ENCODE data around the gene SYNGR1. TPM values are rescaled to one million over a fixed set of nuclear protein-coding genes. Genes with fewer than 3 reads are reported as not detected.

The SYNGR1 gene
- total RNA-seq, 5 donors from 2014 or later (not counting 1 experiment from before 2014, with no cell fraction given) = 1.1 to 4.3 (median 2.7) TPM

GRCh38 chr22:39431216-39431801 lies 81.5 kb downstream of the SYNGR1 start:
- no peak overlapping the region for H3K27ac ChIP-seq (ENCODE audit: low read length)
- H3K36me3 ChIP-seq (ENCODE audit: control insufficient read depth in 2 of 2, extremely low read depth in 1 of 2, insufficient read depth in 1 of 2, low read length in 1 of 2) = peaks cover 20 to 57% of the 10 kb centered on the region in 2 donors
- no peak overlapping the region for H3K4me3 Mint-ChIP-seq

GRCh38 chr22:39431821-39432251 lies 82.0 kb downstream of the SYNGR1 start:
- H3K36me3 ChIP-seq (ENCODE audit: control insufficient read depth in 2 of 2, extremely low read depth in 1 of 2, insufficient read depth in 1 of 2, low read length in 1 of 2) = peaks cover 16 to 51% of the 10 kb centered on the region in 2 donors
- H3K27ac Mint-ChIP-seq = no peak overlapping the region
- CTCF ChIA-PET = no interaction called here

More at GRCh38 chr22:39431216-39431801, 81.5 kb downstream of the SYNGR1 start:
- H3K9me3 Mint-ChIP-seq = no peaks in the 10 kb centered on the region
- CTCF ChIA-PET = no interaction called here
- Histone ChIP-seq H3K4me3 (ENCODE audit: control insufficient read depth in 1 of 2, extremely low read depth in 1 of 2, low read length in 1 of 2) (no peak overlapping the region), H3K4me1 (ENCODE audit: control insufficient read depth in 1 of 2, extremely low read depth in 1 of 2, insufficient read depth in 2 of 2, low read length in 2 of 2) (no peaks in the 10 kb centered on the region), H3K27me3 (replicated peaks in 1 of 2; ENCODE audit: control insufficient read depth in 2 of 2, extremely low read depth in 1 of 2, insufficient read depth in 2 of 2, low read length in 1 of 2) (no peaks in the 10 kb centered on the region), H3K9me3 (no peaks in the 10 kb centered on the region)
- no peaks in the 10 kb centered on the region for H3K4me1 Mint-ChIP-seq
- H3K27me3 Mint-ChIP-seq = no peaks in the 10 kb centered on the region
- POLR2A ChIA-PET = no interaction called here
- H3K27ac Mint-ChIP-seq = no peak overlapping the region
- ATAC-seq (replicated peaks in 1 of 4) = no peak
- DNase-seq = no peak
- peaks cover 27% of the 10 kb centered on the region for H3K36me3 Mint-ChIP-seq
- WGBS (ENCODE audit: insufficient coverage) = 86% methylated on average over 8 of the region's 11 CpGs

GRCh38 chr22:39432361-39432811 lies 82.6 kb downstream of the SYNGR1 start:
- H3K36me3 Mint-ChIP-seq = peaks cover 22% of the 10 kb centered on the region
- H3K9me3 ChIP-seq = no peaks in the 10 kb centered on the region

More at GRCh38 chr22:39431821-39432251, 82.0 kb downstream of the SYNGR1 start:
- ATAC-seq (replicated peaks in 1 of 4) = no peak
- H3K27me3 ChIP-seq (replicated peaks in 1 of 2; ENCODE audit: control insufficient read depth in 2 of 2, extremely low read depth in 1 of 2, insufficient read depth in 2 of 2, low read length in 1 of 2) = no peaks in the 10 kb centered on the region
- no peak overlapping the region for H3K4me3 ChIP-seq (ENCODE audit: control insufficient read depth in 1 of 2, extremely low read depth in 1 of 2, low read length in 1 of 2)
- no peaks in the 10 kb centered on the region for H3K4me1 ChIP-seq (ENCODE audit: control insufficient read depth in 1 of 2, extremely low read depth in 1 of 2, insufficient read depth in 2 of 2, low read length in 2 of 2)
- Mint-ChIP-seq H3K9me3 (no peaks in the 10 kb centered on the region), H3K27me3 (no peaks in the 10 kb centered on the region), H3K4me3 (no peak overlapping the region), H3K4me1 (no peaks in the 10 kb centered on the region), H3K36me3 (peaks cover 27% of the 10 kb centered on the region)
- 92% methylated on average over 7 of the region's 8 CpGs for WGBS (ENCODE audit: insufficient coverage)
- no peaks in the 10 kb centered on the region for H3K9me3 ChIP-seq
- DNase-seq = no peak
- POLR2A ChIA-PET = no interaction called here
- H3K27ac ChIP-seq (ENCODE audit: low read length) = no peak overlapping the region

GRCh38 chr22:39433476-39434242 lies 83.9 kb downstream of the SYNGR1 start:
- Histone ChIP-seq H3K4me3 (ENCODE audit: control insufficient read depth in 1 of 2, extremely low read depth in 1 of 2, low read length in 1 of 2) (no peak overlapping the region), H3K27me3 (replicated peaks in 1 of 2; ENCODE audit: control insufficient read depth in 2 of 2, extremely low read depth in 1 of 2, insufficient read depth in 2 of 2, low read length in 1 of 2) (peaks cover 0 to 10% of the 10 kb centered on the region in 2 experiments), H3K4me1 (ENCODE audit: control insufficient read depth in 1 of 2, extremely low read depth in 1 of 2, insufficient read depth in 2 of 2, low read length in 2 of 2) (peaks cover 0 to 13% of the 10 kb centered on the region in 2 experiments), H3K9me3 (no peaks in the 10 kb centered on the region), H3K27ac (ENCODE audit: low read length) (no peak overlapping the region), H3K36me3 (ENCODE audit: control insufficient read depth in 2 of 2, extremely low read depth in 1 of 2, insufficient read depth in 1 of 2, low read length in 1 of 2) (peaks cover 5 to 33% of the 10 kb centered on the region in 2 donors)
- no peak overlapping the region for H3K27ac Mint-ChIP-seq
- H3K27me3 Mint-ChIP-seq = no peaks in the 10 kb centered on the region
- ATAC-seq (replicated peaks in 1 of 4) = no peak
- no peaks in the 10 kb centered on the region for H3K9me3 Mint-ChIP-seq
- H3K4me3 Mint-ChIP-seq = no peak overlapping the region
- peaks cover 12% of the 10 kb centered on the region for H3K36me3 Mint-ChIP-seq
- ChIA-PET POLR2A (interaction anchor here in 1 of 2 donors (0.7 kb wide), 1 partner anchor 1173 kb away, joined by 7 read pairs; no protein-coding TSS in a partner anchor), CTCF (no interaction called here)
- 98% methylated on average over 22 of the region's 31 CpGs for WGBS (ENCODE audit: insufficient coverage)
- H3K4me1 Mint-ChIP-seq = peaks cover 3 to 14% (median 11%) of the 10 kb centered on the region in 3 donors
- DNase-seq = no peak

More at GRCh38 chr22:39432361-39432811, 82.6 kb downstream of the SYNGR1 start:
- Mint-ChIP-seq H3K27ac (no peak overlapping the region), H3K4me1 (peaks cover 0 to 4% (median 4%) of the 10 kb centered on the region in 3 donors), H3K4me3 (no peak overlapping the region), H3K27me3 (no peaks in the 10 kb centered on the region), H3K9me3 (no peaks in the 10 kb centered on the region)
- Histone ChIP-seq H3K4me3 (ENCODE audit: control insufficient read depth in 1 of 2, extremely low read depth in 1 of 2, low read length in 1 of 2) (no peak overlapping the region), H3K27me3 (replicated peaks in 1 of 2; ENCODE audit: control insufficient read depth in 2 of 2, extremely low read depth in 1 of 2, insufficient read depth in 2 of 2, low read length in 1 of 2) (peaks cover 0 to 1% of the 10 kb centered on the region in 2 experiments), H3K4me1 (ENCODE audit: control insufficient read depth in 1 of 2, extremely low read depth in 1 of 2, insufficient read depth in 2 of 2, low read length in 2 of 2) (peaks cover 0 to 5% of the 10 kb centered on the region in 2 experiments), H3K27ac (ENCODE audit: low read length) (no peak overlapping the region), H3K36me3 (ENCODE audit: control insufficient read depth in 2 of 2, extremely low read depth in 1 of 2, insufficient read depth in 1 of 2, low read length in 1 of 2) (peaks cover 11 to 46% of the 10 kb centered on the region in 2 donors)
- WGBS (ENCODE audit: insufficient coverage) = 95% methylated on average over 6 of the region's 10 CpGs
- CTCF ChIA-PET = interaction anchor here in 1 of 2 donors (0.5 kb wide), 1 partner anchor 9 kb away, joined by 3 read pairs; no protein-coding TSS in a partner anchor
- POLR2A ChIA-PET = no interaction called here
- DNase-seq (no peak), ATAC-seq (replicated peaks in 1 of 4) (no peak)

- no peak overlapping the region for H3K4me3 Mint-ChIP-seq
- ChIA-PET POLR2A (no interaction called here), CTCF (no interaction called here)
- no peak for DNase-seq
- peaks cover 5 to 28% of the 10 kb centered on the region in 2 donors for H3K36me3 ChIP-seq (ENCODE audit: control insufficient read depth in 2 of 2, extremely low read depth in 1 of 2, insufficient read depth in 1 of 2, low read length in 1 of 2)
- ATAC-seq (replicated peaks in 1 of 4) = no peak
- no peaks in the 10 kb centered on the region for H3K9me3 Mint-ChIP-seq
- H3K4me1 ChIP-seq (ENCODE audit: control insufficient read depth in 1 of 2, extremely low read depth in 1 of 2, insufficient read depth in 2 of 2, low read length in 2 of 2) = peaks cover 0 to 13% of the 10 kb centered on the region in 2 experiments
- no peaks in the 10 kb centered on the region for H3K9me3 ChIP-seq
- peaks cover 0 to 12% of the 10 kb centered on the region in 2 experiments for H3K27me3 ChIP-seq (replicated peaks in 1 of 2; ENCODE audit: control insufficient read depth in 2 of 2, extremely low read depth in 1 of 2, insufficient read depth in 2 of 2, low read length in 1 of 2)
- 93% methylated on average over 18 of the region's 18 CpGs for WGBS (ENCODE audit: insufficient coverage)
- peaks cover 12% of the 10 kb centered on the region for H3K36me3 Mint-ChIP-seq
- no peak overlapping the region for H3K27ac Mint-ChIP-seq
- peaks cover 5 to 6% of the 10 kb centered on the region in 2 donors for H3K27me3 Mint-ChIP-seq
- H3K4me3 ChIP-seq (ENCODE audit: control insufficient read depth in 1 of 2, extremely low read depth in 1 of 2, low read length in 1 of 2) = no peak overlapping the region
- peaks cover 9 to 19% (median 15%) of the 10 kb centered on the region in 3 donors for H3K4me1 Mint-ChIP-seq
- no peak overlapping the region for H3K27ac ChIP-seq (ENCODE audit: low read length)
Observed at GRCh38 chr22:39434243-39434653, 84.5 kb downstream of the SYNGR1 start.

GRCh38 chr22:39434721-39435120 lies 84.9 kb downstream of the SYNGR1 start:
- WGBS (ENCODE audit: insufficient coverage) = 100% methylated on average over 2 of the region's 6 CpGs
- H3K4me3 ChIP-seq (ENCODE audit: control insufficient read depth in 1 of 2, extremely low read depth in 1 of 2, low read length in 1 of 2) = no peak overlapping the region
- no peak overlapping the region for H3K27ac Mint-ChIP-seq
- H3K27ac ChIP-seq (ENCODE audit: low read length) = no peak overlapping the region
- H3K27me3 Mint-ChIP-seq = peaks cover 7% of the 10 kb centered on the region in 2 donors
- no peak for DNase-seq
- no peaks in the 10 kb centered on the region for H3K9me3 ChIP-seq
- H3K4me1 ChIP-seq (ENCODE audit: control insufficient read depth in 1 of 2, extremely low read depth in 1 of 2, insufficient read depth in 2 of 2, low read length in 2 of 2) = peaks cover 0 to 13% of the 10 kb centered on the region in 2 experiments
- H3K4me1 Mint-ChIP-seq = peaks cover 11 to 22% (median 15%) of the 10 kb centered on the region in 3 donors
- ATAC-seq (replicated peaks in 1 of 4) = no peak
- H3K9me3 Mint-ChIP-seq = no peaks in the 10 kb centered on the region
- peaks cover 0 to 12% of the 10 kb centered on the region in 2 experiments for H3K27me3 ChIP-seq (replicated peaks in 1 of 2; ENCODE audit: control insufficient read depth in 2 of 2, extremely low read depth in 1 of 2, insufficient read depth in 2 of 2, low read length in 1 of 2)
- H3K36me3 ChIP-seq (ENCODE audit: control insufficient read depth in 2 of 2, extremely low read depth in 1 of 2, insufficient read depth in 1 of 2, low read length in 1 of 2) = peaks cover 4 to 28% of the 10 kb centered on the region in 2 donors
- CTCF ChIA-PET = interaction anchor here in 1 of 2 donors (0.7 kb wide), 1 partner anchor 213 kb away, joined by 4 read pairs; no protein-coding TSS in a partner anchor
- H3K4me3 Mint-ChIP-seq = no peak overlapping the region
- peaks cover 12% of the 10 kb centered on the region for H3K36me3 Mint-ChIP-seq
- POLR2A ChIA-PET = no interaction called here
